ENCODE data around the gene NFIL3. TPM values are rescaled to one million over a fixed set of nuclear protein-coding genes. Genes with fewer than 3 reads are reported as not detected.

The NFIL3 gene
- total RNA-seq, 1 experiment from 2014 or later: 14.5 TPM

DNA sequence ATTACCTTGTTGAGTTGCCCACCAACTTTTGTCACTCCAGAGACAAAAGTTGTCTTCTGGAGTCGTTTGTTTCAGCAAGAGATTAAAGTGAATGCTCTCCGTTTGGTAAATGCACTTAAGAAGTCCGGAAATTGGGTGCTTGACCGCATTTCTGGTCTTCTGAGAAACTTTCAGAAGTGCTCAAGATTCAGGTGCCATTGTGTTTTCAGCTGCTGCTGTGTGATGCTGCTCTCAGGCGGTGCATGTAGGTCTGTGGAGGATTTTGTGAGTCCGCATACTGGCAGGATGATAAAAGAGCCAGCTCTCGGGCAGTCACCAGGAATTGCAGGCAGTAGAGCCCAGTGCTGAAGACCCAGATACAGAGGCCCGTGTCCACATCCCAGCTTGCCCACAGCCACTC is 5.9 kb upstream of the NFIL3 start:
- TF ChIP-seq, protein P1, sequence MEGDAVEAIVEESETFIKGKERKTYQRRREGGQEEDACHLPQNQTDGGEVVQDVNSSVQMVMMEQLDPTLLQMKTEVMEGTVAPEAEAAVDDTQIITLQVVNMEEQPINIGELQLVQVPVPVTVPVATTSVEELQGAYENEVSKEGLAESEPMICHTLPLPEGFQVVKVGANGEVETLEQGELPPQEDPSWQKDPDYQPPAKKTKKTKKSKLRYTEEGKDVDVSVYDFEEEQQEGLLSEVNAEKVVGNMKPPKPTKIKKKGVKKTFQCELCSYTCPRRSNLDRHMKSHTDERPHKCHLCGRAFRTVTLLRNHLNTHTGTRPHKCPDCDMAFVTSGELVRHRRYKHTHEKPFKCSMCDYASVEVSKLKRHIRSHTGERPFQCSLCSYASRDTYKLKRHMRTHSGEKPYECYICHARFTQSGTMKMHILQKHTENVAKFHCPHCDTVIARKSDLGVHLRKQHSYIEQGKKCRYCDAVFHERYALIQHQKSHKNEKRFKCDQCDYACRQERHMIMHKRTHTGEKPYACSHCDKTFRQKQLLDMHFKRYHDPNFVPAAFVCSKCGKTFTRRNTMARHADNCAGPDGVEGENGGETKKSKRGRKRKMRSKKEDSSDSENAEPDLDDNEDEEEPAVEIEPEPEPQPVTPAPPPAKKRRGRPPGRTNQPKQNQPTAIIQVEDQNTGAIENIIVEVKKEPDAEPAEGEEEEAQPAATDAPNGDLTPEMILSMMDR (conservative IDR thresholded peaks at IDR 0.05; ENCODE audit: low read depth, low read length): no peak
- TF ChIP-seq EZH2 (IDR thresholded peaks at IDR 0.05; ENCODE audit: borderline replicate concordance, low read depth, low read length, poor library complexity, severe bottlenecking): no peak
- Histone ChIP-seq H3K36me3 (ENCODE audit: insufficient read depth, low read length, poor library complexity, severe bottlenecking) (no peaks in the 10 kb centered on the region), H3K4me1 (ENCODE audit: insufficient read depth, low read length, poor library complexity, severe bottlenecking) (peaks cover 4% of the 10 kb centered on the region), H3K27ac (ENCODE audit: low read depth, low read length, poor library complexity, severe bottlenecking) (no peak overlapping the region), H3K9me3 (ENCODE audit: low read depth, low read length, poor library complexity, severe bottlenecking) (no peaks in the 10 kb centered on the region), H3K27me3 (replicated peaks; ENCODE audit: insufficient read depth, low read depth, low read length, poor library complexity) (no peaks in the 10 kb centered on the region), H3K4me3 (ENCODE audit: low read depth, low read length, poor library complexity, severe bottlenecking) (no peak overlapping the region)
- intact Hi-C loops (cut with micrococcal nuclease; ENCODE audit: unreplicated experiment): loop anchor here (10.0 kb wide), 1 partner anchor 235 kb away; no protein-coding TSS in a partner anchor
- BruUV-seq (replicated peaks): no TSS peak
- ChIA-PET POLR2A (ENCODE audit: low non-redundant PET) (no interaction called here), CTCF (no interaction called here)
- DNase-seq (ENCODE audit: low spot score): no peak

DNA sequence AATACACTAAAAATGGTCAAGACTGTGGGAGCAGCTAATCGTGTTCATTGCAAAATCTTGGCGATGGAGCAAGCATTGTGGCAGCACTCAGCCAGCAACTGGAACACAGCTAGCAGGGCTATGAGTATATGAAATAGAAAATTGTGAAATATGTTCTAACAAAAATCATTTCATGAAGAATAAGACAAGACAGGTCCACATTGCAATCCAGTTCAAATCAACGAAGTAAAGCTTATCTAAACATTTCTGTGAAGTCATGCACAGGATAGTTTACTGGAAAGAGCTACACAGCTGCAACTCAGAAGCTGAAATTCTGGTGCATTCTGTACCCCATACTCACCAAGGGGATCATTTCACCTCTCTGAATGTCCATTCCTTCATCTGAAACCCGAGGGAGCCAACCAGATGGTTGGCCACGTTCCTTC is 5.3 kb upstream of the NFIL3 start:
- H3K27me3 ChIP-seq (replicated peaks; ENCODE audit: insufficient read depth, low read depth, low read length, poor library complexity): no peaks in the 10 kb centered on the region
- H3K27ac ChIP-seq (ENCODE audit: low read depth, low read length, poor library complexity, severe bottlenecking): no peak overlapping the region
- ChIA-PET CTCF (interaction anchor here (1.8 kb wide), 1 partner anchor 514 kb away, joined by 5 read pairs; no protein-coding TSS in a partner anchor), POLR2A (ENCODE audit: low non-redundant PET) (no interaction called here)
- intact Hi-C loops (cut with micrococcal nuclease; ENCODE audit: unreplicated experiment): loop anchor here (10.0 kb wide), 1 partner anchor 234 kb away; no protein-coding TSS in a partner anchor
- H3K4me1 ChIP-seq (ENCODE audit: insufficient read depth, low read length, poor library complexity, severe bottlenecking): peaks cover 4% of the 10 kb centered on the region
- no peak for TF ChIP-seq EZH2 (IDR thresholded peaks at IDR 0.05; ENCODE audit: borderline replicate concordance, low read depth, low read length, poor library complexity, severe bottlenecking)
- TF ChIP-seq, protein P1 (conservative IDR thresholded peaks at IDR 0.05; ENCODE audit: low read depth, low read length): no peak
- no peaks in the 10 kb centered on the region for H3K36me3 ChIP-seq (ENCODE audit: insufficient read depth, low read length, poor library complexity, severe bottlenecking)
- no TSS peak for BruUV-seq (replicated peaks)
- no peak for DNase-seq (ENCODE audit: low spot score)
- H3K9me3 ChIP-seq (ENCODE audit: low read depth, low read length, poor library complexity, severe bottlenecking): no peaks in the 10 kb centered on the region
- no peak overlapping the region for H3K4me3 ChIP-seq (ENCODE audit: low read depth, low read length, poor library complexity, severe bottlenecking)

DNA sequence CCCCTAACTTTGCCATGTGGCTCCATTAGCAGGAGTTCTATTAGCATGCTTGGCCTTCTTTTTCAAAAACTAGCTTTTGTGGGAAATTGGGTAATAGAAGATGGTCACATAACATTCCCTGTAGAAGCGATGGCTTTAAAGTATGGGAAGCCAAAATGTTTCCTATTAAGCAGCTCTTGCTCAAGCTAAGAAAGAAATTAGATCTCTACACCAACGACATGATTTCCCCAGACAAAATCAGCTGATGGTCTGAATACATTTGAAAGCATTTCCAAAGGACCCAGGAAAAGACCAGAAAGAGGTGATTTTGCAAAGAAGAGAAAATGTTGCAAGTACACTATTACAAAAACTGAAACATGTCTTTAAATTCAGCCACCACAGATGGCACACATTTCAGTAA is 4.8 kb upstream of the NFIL3 start:
- POLR2A ChIA-PET (ENCODE audit: low non-redundant PET): no interaction called here
- H3K4me3 ChIP-seq (ENCODE audit: low read depth, low read length, poor library complexity, severe bottlenecking): no peak overlapping the region
- H3K27me3 ChIP-seq (replicated peaks; ENCODE audit: insufficient read depth, low read depth, low read length, poor library complexity): no peaks in the 10 kb centered on the region
- no peak for DNase-seq (ENCODE audit: low spot score)
- TF ChIP-seq, protein P1 (conservative IDR thresholded peaks at IDR 0.05; ENCODE audit: low read depth, low read length): no peak
- no peak for TF ChIP-seq EZH2 (IDR thresholded peaks at IDR 0.05; ENCODE audit: borderline replicate concordance, low read depth, low read length, poor library complexity, severe bottlenecking)
- H3K36me3 ChIP-seq (ENCODE audit: insufficient read depth, low read length, poor library complexity, severe bottlenecking): no peaks in the 10 kb centered on the region
- intact Hi-C loops (cut with micrococcal nuclease; ENCODE audit: unreplicated experiment): loop anchor here (10.0 kb wide), 1 partner anchor 234 kb away; no protein-coding TSS in a partner anchor
- H3K9me3 ChIP-seq (ENCODE audit: low read depth, low read length, poor library complexity, severe bottlenecking): no peaks in the 10 kb centered on the region
- no TSS peak for BruUV-seq (replicated peaks)
- no peak overlapping the region for H3K27ac ChIP-seq (ENCODE audit: low read depth, low read length, poor library complexity, severe bottlenecking)
- CTCF ChIA-PET: interaction anchor here (1.8 kb wide), 1 partner anchor 513 kb away, joined by 5 read pairs; no protein-coding TSS in a partner anchor
- peaks cover 4% of the 10 kb centered on the region for H3K4me1 ChIP-seq (ENCODE audit: insufficient read depth, low read length, poor library complexity, severe bottlenecking)

All from A673 (cell line).